GM19452 (cell line): ENCODE results near the gene IL34.
"Not testable (repeated sequence)": the region's sequence is repeated elsewhere in the genome, so short reads cannot be mapped to it uniquely, and the experiment has no call there.

ENCODE experiments used
- ATAC-seq: cut with Tn5 transposase; IDR thresholded peaks from one replicate; pipeline ENCODE4 v1.9.1; 2021; ENCODE audit not compliant: unreplicated experiment

Gene IL34

DNA sequence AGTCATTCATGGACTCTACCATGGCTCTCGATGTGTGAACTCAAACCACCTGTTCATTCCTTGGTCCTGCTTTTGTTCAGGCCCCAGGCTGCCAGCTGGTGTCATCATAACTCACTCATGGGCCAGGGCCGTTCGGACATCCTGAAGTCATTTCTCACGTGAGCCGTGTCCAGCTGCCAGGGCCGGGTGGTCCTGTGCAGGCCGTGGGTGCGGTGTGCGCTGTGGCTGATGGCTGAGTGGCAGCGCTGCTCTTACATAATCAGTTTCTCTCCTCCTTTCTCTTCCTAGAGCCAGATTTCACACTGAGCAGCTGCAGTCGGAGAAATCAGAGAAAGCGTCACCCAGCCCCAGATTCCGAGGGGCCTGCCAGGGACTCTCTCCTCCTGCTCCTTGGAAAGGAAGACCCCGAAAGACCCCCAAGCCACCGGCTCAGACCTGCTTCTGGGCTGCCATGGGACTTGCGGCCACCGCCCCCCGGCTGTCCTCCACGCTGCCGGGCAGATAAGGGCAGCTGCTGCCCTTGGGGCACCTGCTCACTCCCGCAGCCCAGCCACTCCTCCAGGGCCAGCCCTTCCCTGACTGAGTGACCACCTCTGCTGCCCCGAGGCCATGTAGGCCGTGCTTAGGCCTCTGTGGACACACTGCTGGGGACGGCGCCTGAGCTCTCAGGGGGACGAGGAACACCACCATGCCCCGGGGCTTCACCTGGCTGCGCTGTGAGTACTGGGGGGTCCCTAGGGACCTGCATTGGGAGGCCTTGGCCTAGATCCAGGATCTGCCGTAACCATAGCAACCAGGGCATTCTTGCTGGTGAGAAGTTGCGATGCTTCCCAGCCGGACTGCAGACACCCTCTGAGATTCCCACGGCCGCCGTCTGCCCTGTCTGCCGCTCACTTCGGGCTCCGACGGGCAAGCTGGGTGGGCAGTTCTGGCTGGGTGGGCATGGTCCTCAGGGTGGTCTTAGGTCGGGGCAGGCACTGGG lies at the start of gene IL34:
IL34 (plus strand) TSS at position 300 of the 982 bp plus-strand sequence; CDS start at position 689, 389 bp downstream.
- ATAC-seq, result no peak

GRCh38 chr16:70597135-70597835 lies 49.1 kb upstream of the IL34 start:
- ATAC-seq, result no peak

DNA sequence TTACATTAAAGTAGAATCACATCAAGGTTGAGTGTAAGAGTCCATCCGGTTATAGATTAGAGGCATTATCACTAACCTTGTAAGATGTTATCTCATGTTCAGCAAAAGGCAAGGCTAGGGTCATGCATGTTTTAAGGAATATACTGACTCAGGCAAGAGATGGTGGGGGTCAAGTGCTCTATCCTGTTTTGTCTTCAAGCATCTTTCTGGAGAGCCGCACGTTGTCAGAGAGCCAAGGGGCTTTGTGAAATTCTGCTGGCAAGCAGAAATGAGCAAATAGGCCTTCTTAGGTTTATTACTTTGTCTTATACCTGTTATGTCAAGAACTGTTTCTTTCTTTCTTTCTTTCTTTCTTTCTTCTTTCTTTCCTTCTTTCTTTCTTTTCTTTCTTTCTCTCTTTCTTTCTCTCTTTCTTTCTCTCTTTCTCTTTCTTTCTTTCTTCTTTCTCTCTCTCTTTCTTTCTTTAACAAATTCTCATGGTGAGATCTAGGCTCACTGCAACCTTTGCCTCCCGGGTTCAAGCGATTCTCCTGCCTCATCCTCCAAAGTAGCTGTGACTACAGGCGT lies 47.3 kb upstream of the IL34 start:
- ATAC-seq, result no peak

- ATAC-seq, result no peak
Measured at GRCh38 chr16:70600730-70601129, 45.6 kb upstream of the IL34 start.

DNA sequence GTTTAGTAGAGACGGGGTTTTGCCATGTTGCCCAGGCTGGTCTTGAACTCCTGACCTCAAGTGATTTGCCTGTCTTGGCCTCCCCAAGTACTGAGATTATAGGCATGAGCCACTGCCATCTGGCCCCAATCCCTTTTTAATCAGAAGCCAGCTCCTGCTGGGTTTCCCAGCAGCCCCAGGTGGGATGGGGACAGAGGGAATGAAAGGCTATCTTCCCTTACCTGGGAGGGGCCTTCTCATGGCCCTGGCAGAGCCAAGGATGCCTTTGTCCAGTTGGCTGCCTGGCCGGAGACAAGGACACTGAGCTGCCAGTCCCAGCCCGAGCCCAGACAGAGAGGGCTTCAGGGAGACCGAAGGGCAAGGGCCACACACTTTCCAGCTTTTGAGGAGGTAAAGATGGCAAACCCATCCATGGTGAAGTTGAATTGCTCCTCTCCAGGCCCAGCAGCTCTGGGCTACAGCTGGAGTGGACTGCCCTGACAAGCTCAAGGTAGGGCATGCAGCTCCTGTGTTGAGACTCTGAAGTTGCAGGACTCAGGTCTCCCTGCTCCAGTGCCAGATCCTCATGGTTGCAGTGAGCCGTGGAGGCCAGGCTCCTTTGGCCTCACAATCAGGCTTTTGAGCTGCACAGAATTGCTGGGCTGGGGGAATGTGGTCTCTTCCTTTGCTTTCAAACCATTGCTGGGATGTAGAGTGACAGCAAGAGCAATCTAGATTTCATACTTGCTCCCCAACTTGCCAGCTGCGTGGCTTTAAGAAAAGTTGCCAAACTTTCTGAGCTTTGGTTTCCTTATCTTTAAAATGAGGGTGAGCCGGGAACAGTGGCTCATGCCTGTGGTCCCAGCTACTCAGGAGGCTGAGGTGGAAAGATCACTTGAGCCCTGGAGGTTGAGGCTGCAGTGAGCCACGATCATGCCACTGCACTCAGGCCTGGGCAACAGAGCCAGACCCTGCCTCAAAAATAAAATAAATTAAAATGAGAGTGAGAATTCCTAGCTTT lies 44.5 kb upstream of the IL34 start:
- ATAC-seq, result no peak

DNA sequence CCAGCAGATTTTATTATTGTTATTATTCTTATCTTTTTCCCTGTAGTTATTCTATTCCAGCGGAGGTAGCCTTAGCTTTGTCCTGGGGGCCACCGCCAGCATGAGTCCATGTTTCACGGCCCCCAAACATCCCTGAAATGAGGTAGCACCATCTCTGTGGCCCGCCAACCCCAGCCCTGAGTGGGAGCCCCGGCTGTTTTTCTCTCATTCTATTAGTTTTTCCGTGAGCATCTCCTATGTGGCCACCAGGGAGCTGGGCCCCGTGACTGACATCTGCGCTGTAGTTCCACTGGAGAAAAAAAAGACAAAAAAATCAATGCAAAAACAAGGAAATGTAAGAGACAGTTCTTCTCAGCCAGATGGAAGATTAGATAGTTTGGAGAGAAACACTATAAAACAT lies 43.5 kb upstream of the IL34 start:
- no peak for ATAC-seq

GRCh38 chr16:70604407-70605282 lies 41.7 kb upstream of the IL34 start:
- no peak for ATAC-seq

DNA sequence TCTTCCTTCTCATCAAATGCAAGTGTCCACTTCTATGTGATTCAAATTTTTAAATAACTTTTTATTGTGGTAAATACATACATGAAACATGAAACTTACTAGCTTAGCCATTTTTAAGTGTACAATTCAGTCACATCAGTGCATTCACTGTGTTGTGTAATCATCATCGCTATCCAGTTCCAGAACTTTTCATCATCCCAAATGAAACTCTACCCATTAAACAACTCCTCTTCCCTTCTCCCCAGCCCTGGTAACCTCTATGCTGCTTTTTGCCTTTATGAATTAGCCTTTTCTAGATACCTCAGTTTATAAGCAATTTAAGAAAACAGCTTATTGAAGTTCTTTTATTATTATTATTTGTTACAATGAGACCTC lies 41.1 kb upstream of the IL34 start:
- ATAC-seq, result no peak

DNA sequence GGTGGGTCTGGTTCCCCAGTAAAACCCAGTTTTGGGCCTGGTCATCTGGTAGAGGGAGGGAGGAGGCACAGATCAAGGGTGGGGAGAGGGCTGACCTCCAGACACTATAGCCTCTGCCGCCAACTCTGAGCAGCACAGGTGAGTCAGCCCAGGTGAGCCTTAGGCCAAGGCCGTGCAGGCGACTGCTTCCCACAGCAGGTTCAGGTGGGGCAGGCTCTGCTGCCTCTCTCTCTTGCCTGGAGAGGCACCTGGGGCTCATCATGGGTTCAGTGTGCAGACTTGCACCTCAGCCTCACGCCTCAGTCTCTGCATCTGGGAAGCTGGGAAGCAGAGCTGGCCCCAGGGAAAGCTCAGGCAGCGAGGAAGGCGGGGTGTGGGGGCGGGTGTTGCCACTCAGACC lies 37.8 kb upstream of the IL34 start:
- no peak for ATAC-seq

GRCh38 chr16:70610273-70611223 lies 35.8 kb upstream of the IL34 start:
- no peak for ATAC-seq

GRCh38 chr16:70611224-70611598 lies 35.1 kb upstream of the IL34 start:
- ATAC-seq, result no peak

- no peak for ATAC-seq
Measured at GRCh38 chr16:70611785-70612303, 34.5 kb upstream of the IL34 start.

DNA sequence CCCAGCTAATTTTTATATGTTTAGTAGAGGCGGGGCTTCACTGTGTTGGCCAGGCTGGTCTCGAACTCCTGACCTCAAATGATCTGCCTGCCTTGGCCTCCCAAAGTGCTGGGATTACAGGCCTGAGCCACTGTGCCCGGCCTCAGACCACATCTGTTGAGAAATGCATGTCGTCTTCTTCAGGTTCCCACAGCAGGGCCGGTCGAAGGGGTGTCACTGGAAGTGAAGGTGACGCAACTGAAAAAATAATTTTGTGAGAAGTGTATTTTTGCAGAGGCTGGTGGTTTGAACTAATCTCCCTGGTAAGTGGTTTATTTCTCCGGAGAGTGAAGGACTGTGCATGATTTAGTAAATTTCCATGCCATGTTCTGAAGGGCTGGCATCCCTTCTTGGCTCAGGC lies 33.4 kb upstream of the IL34 start:
- ATAC-seq, result no peak

- no peak for ATAC-seq
Measured at GRCh38 chr16:70614208-70614951, 32.0 kb upstream of the IL34 start.

GRCh38 chr16:70615945-70616344 lies 30.4 kb upstream of the IL34 start:
- no peak for ATAC-seq

GRCh38 chr16:70621864-70622263 lies 24.5 kb upstream of the IL34 start:
- ATAC-seq, result not testable (repeated sequence)

- ATAC-seq, result no peak
Measured at GRCh38 chr16:70627696-70628095, 18.7 kb upstream of the IL34 start.
